ENCODE results near the gene CLEC16A.
A peak's percentile ranks its signal among the peaks of the same experiment; 100 is the strongest.

The CLEC16A gene

GRCh38 chr16:11025120-11025531, 80.8 kb downstream of the CLEC16A start:
- no peaks in the 10 kb centered on the region for H3K27me3 Mint-ChIP-seq
- H3K27ac Mint-ChIP-seq: peak overlapping the region; percentile 71
- ATAC-seq: peak; percentile 84
- H3K4me1 Mint-ChIP-seq: peaks cover 43% of the 10 kb centered on the region
- peaks cover 78% of the 10 kb centered on the region for H3K36me3 Mint-ChIP-seq (ENCODE audit: low read depth)
- peaks cover 22% of the 10 kb centered on the region for H3K9me3 Mint-ChIP-seq
- DNase-seq: no peak
- no peak overlapping the region for H3K4me3 Mint-ChIP-seq

GRCh38 chr16:11029948-11030347, 85.6 kb downstream of the CLEC16A start:
- DNase-seq (no peak), ATAC-seq (no peak)
- Mint-ChIP-seq H3K27me3 (no peaks in the 10 kb centered on the region), H3K4me1 (peaks cover 18% of the 10 kb centered on the region), H3K36me3 (ENCODE audit: low read depth) (peaks cover 63% of the 10 kb centered on the region), H3K4me3 (no peak overlapping the region), H3K27ac (peak overlapping the region; percentile 3), H3K9me3 (peaks cover 22% of the 10 kb centered on the region)

DNA sequence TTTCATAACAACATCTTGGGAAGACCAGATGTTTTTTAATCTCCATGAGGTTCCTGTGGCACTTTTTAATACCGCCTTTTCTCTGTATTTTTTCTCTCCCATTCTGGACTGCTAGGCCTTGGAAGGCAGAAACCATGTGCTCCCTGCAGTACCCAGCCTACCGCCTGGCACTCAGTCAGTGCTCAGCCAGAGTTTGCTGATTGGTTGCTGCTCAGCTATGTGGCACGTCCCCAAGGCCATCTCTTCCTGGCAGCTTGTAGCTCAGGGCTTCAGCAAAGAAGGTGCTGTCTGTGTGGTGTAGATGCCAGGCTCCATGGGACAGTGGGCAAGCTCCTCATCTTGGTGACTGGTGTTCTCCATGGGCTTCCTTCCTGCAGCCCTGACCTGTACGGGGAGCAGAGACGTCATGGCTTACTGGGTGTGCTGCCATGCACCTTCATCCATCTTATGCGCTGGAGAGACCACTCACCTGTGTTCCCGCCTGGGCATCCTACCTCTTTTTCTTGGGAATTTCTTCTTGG, 86.7 kb downstream of the CLEC16A start:
- H3K9me3 Mint-ChIP-seq: peaks cover 18% of the 10 kb centered on the region
- H3K27me3 Mint-ChIP-seq: no peaks in the 10 kb centered on the region
- ATAC-seq: no peak
- no peak for DNase-seq
- H3K36me3 Mint-ChIP-seq (ENCODE audit: low read depth): peaks cover 58% of the 10 kb centered on the region
- H3K4me3 Mint-ChIP-seq: no peak overlapping the region
- H3K4me1 Mint-ChIP-seq: peaks cover 7% of the 10 kb centered on the region
- H3K27ac Mint-ChIP-seq: no peak overlapping the region

DNA sequence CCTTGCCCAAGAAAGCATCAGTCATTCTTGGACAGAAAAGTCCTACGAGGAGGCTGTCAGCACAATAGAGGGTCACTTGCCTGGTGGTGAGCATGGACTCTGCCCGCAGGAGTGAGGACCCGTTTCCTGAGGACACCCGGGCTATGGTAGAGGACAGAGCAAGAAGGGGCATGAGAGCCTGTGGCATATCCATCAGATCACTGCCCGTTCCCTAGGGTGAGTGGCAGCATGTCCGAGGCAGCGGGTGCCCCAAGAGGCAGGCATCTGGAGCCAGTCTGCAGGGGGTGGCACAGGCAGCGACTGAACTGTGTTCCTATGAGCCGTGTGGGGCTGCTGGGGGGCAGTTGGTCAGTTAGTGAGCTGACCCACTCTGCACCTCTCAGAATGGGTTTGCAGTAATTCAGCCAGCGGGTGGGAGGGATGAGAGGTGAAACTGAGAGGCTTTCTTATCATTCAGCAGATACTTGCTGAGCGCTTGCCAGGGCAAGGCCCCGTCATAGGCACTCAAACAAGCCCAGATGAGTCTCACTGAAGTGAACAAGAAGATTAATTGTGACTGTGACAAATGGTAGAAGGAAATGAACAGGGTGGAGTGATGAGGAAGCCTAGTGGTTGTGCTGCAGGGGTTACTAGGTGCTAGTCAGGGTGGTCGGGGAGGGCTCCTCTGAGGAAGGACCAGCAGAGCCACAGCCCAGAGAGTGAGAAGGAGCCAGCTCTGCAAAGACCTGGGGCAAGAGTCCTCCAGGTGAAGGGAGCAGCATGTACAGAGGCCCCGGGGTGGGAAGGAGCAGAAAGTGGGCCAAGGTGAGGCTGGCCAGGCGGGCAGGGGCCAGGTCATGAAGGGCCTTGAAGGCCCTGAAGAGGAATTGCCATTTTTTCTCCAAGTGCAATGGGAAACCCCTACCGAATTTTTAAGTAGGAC, 87.9 kb downstream of the CLEC16A start:
- H3K27me3 Mint-ChIP-seq: no peaks in the 10 kb centered on the region
- DNase-seq: no peak
- H3K4me3 Mint-ChIP-seq: no peak overlapping the region
- H3K9me3 Mint-ChIP-seq: peaks cover 9% of the 10 kb centered on the region
- H3K36me3 Mint-ChIP-seq (ENCODE audit: low read depth): peaks cover 54% of the 10 kb centered on the region
- no peak for ATAC-seq
- no peak overlapping the region for H3K27ac Mint-ChIP-seq
- peaks cover 4% of the 10 kb centered on the region for H3K4me1 Mint-ChIP-seq

DNA sequence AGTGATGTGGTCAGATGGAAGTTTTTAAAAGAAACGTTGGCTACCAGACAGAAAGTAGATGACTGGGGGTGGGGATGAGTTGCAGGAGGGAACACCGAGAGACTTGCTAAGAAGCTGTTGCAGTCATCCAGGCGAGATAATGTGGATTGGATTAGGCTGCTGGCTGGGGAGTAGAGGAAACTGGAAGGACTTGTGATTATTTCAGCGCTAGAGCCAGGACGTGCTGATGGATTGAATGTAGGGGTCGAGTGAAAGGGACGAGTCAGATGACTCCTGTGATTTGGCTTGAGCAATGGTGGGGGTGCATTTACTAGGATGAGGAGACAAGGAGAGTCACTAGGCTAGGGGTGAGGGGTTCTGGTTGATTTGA, 88.5 kb downstream of the CLEC16A start:
- DNase-seq (no peak), ATAC-seq (no peak)
- H3K36me3 Mint-ChIP-seq (ENCODE audit: low read depth): peaks cover 50% of the 10 kb centered on the region
- peaks cover 4% of the 10 kb centered on the region for H3K4me1 Mint-ChIP-seq
- peaks cover 9% of the 10 kb centered on the region for H3K9me3 Mint-ChIP-seq
- H3K27me3 Mint-ChIP-seq: no peaks in the 10 kb centered on the region
- H3K27ac Mint-ChIP-seq: no peak overlapping the region
- no peak overlapping the region for H3K4me3 Mint-ChIP-seq

DNA sequence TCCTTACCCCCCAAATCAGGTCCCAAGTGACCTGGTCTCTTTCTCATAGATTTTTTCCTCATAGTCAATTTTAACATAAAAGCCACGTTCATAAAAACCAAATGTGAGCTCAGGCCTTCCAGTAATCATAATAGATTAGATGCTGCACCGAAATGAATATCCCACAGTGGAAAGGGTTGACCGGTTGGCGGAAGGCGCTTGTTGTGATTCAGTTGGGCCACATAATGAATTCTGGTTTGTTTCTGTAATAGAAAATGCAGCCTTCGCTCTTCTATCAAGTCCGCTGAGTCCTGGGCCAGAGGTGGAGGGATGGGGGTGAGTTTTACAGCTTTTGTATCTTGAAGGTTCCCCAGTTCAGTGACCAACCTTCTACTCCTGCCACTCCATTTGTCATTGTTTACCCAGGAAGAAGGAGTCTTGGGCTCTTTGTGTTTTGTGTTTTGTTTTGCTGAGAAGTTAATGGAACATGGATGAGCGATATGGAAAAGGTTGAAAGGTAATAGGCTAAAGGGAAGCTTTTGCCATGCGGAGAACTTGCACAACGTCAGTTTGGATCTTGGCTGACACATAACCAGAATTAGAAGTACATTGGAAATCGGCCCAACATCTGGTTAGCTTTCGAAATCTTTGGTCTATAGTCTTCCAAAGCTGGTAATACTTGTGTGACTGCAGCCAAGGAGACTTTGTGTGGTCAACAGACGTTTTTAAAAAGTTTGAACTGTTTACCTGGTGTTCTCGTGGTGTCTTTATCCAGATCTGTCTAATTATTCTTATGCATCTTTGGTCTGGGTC, 89.5 kb downstream of the CLEC16A start:
- ATAC-seq (no peak), DNase-seq (no peak)
- Mint-ChIP-seq H3K36me3 (ENCODE audit: low read depth) (peaks cover 46% of the 10 kb centered on the region), H3K4me1 (peaks cover 4% of the 10 kb centered on the region), H3K4me3 (no peak overlapping the region), H3K27me3 (no peaks in the 10 kb centered on the region), H3K9me3 (peaks cover 2% of the 10 kb centered on the region), H3K27ac (no peak overlapping the region)

DNA sequence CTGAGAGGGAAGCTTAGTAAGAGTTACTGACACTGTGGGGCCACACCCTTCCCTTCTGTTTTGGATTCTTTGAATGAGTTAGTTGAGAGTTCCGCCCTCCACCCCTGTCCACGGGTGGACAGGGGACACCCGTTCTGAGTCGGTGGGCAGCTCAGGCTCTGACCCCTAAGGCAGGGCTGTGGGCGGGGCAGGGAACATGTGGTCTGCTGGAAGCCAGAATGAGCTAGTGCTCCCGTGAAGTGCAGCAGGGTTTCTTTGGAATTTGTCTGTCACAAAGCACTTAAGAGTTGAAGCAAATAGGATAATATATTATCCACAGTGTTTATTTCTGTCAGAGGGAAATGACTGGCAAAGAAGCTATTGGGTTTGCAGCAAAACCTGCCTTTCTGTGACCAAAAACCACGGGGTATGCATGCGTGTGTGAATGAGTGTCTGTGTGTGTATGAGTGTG, 90.1 kb downstream of the CLEC16A start:
- H3K4me3 Mint-ChIP-seq: no peak overlapping the region
- H3K9me3 Mint-ChIP-seq: no peaks in the 10 kb centered on the region
- no peak overlapping the region for H3K27ac Mint-ChIP-seq
- ATAC-seq: no peak
- peaks cover 4% of the 10 kb centered on the region for H3K4me1 Mint-ChIP-seq
- H3K27me3 Mint-ChIP-seq: no peaks in the 10 kb centered on the region
- peaks cover 42% of the 10 kb centered on the region for H3K36me3 Mint-ChIP-seq (ENCODE audit: low read depth)
- DNase-seq: no peak

DNA sequence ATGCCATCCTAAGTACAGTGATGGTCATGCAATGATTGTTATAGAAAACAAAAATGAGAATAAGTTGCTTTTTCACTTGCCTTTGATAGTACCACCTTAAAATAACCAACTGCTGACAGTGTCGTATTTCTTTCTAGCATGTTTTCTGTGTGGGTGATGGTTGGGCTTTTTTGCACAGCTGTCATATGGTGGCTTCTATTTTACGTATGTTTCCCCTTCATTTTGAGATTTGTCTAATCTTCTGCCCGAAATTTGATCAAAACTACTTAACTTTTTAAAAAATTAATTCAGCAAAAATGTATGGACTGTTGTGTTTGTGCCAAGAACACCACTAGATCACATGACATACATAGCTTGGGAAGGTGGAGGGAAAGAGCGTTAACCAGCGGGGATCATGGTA, 90.7 kb downstream of the CLEC16A start:
- Mint-ChIP-seq H3K27me3 (no peaks in the 10 kb centered on the region), H3K4me1 (peaks cover 3% of the 10 kb centered on the region), H3K27ac (no peak overlapping the region), H3K4me3 (no peak overlapping the region), H3K36me3 (ENCODE audit: low read depth) (peaks cover 40% of the 10 kb centered on the region), H3K9me3 (no peaks in the 10 kb centered on the region)
- DNase-seq (no peak), ATAC-seq (no peak)

DNA sequence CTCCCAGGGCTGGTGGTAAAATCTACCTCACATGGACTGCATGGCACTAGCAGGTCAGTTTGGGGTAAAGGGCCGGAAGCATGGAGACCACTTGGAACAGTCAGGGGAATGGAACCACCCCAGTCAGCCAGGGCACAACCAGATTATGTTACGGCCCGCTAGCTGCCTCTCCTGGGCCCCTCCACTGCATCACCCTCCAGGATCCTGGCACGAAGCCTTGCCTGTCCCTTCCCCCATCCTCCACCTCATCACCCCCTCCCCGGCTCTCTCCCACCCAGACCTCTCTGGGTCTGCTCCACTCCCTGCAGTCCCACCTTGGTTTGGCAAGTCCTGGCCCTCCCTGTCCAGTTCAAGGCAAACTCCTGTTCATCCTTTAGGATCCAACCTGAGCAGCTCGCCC, 91.7 kb downstream of the CLEC16A start:
- Mint-ChIP-seq H3K36me3 (ENCODE audit: low read depth) (peaks cover 39% of the 10 kb centered on the region), H3K27me3 (no peaks in the 10 kb centered on the region), H3K27ac (no peak overlapping the region), H3K9me3 (no peaks in the 10 kb centered on the region), H3K4me1 (peaks cover 3% of the 10 kb centered on the region), H3K4me3 (no peak overlapping the region)
- DNase-seq (no peak), ATAC-seq (no peak)

DNA sequence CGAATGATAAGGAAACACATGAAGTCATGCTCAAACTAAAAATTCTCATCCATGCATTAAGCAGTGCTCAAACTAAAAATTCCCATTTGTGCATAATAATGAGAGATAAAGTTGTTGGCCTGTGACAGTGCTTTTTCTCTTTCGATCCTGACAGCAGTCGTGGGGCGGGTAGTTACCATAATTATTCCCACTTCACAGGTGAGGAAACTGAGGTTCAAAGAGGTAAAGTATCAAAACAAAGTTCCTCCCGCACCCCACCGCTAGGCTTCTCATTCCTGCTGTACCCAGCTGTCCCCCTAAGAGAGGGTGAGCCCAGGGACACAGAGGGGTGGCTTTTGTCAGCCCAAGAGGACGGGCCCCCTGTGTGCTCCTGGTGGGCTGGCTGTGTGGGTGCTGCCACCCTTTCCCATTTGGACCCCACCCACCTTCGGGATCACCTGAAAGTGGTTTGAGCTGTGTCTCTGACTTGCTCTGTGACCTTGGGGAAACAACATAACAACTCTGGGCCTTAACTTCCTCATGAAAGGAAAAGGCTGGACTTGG, 92.6 kb downstream of the CLEC16A start:
- H3K27me3 Mint-ChIP-seq: no peaks in the 10 kb centered on the region
- DNase-seq (no peak), ATAC-seq (no peak)
- H3K36me3 Mint-ChIP-seq (ENCODE audit: low read depth): peaks cover 40% of the 10 kb centered on the region
- no peak overlapping the region for H3K27ac Mint-ChIP-seq
- no peak overlapping the region for H3K4me3 Mint-ChIP-seq
- peaks cover 3% of the 10 kb centered on the region for H3K4me1 Mint-ChIP-seq
- H3K9me3 Mint-ChIP-seq: no peaks in the 10 kb centered on the region

- DNase-seq: no peak
- H3K27ac Mint-ChIP-seq: no peak overlapping the region
- H3K36me3 Mint-ChIP-seq (ENCODE audit: low read depth): peaks cover 38% of the 10 kb centered on the region
- H3K4me3 Mint-ChIP-seq: no peak overlapping the region
- H3K4me1 Mint-ChIP-seq: no peaks in the 10 kb centered on the region
- no peaks in the 10 kb centered on the region for H3K27me3 Mint-ChIP-seq
- no peaks in the 10 kb centered on the region for H3K9me3 Mint-ChIP-seq
- no peak for ATAC-seq
Observed at GRCh38 chr16:11038305-11038704, 93.9 kb downstream of the CLEC16A start.

- Mint-ChIP-seq H3K4me3 (no peak overlapping the region), H3K27me3 (no peaks in the 10 kb centered on the region), H3K9me3 (no peaks in the 10 kb centered on the region), H3K36me3 (ENCODE audit: low read depth) (peaks cover 43% of the 10 kb centered on the region), H3K4me1 (no peaks in the 10 kb centered on the region), H3K27ac (no peak overlapping the region)
- DNase-seq (no peak), ATAC-seq (no peak)
Observed at GRCh38 chr16:11038777-11039176, 94.4 kb downstream of the CLEC16A start.

DNA sequence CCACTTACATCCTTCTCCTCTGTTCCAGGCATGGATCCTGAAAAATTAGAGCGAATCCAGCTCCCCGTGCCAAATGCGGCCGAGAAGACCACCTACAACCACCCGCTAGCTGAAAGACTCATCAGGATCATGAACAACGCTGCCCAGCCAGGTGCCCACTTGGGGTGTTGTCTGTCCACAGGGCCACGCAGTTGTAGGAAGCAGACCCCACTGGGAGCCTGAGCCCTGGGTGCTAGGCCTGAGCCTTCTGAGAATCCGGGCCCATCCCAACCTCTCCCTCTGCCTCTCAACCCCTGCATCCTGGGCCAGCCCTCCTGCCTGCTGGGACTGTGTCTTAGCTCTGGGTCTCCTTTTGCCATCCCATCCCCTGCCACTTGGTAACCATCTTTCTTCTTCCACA, 95.4 kb downstream of the CLEC16A start:
- ATAC-seq (no peak), DNase-seq (no peak)
- no peaks in the 10 kb centered on the region for H3K4me1 Mint-ChIP-seq
- H3K36me3 Mint-ChIP-seq (ENCODE audit: low read depth): peaks cover 45% of the 10 kb centered on the region
- H3K27ac Mint-ChIP-seq: no peak overlapping the region
- H3K27me3 Mint-ChIP-seq: no peaks in the 10 kb centered on the region
- H3K9me3 Mint-ChIP-seq: no peaks in the 10 kb centered on the region
- H3K4me3 Mint-ChIP-seq: no peak overlapping the region

DNA sequence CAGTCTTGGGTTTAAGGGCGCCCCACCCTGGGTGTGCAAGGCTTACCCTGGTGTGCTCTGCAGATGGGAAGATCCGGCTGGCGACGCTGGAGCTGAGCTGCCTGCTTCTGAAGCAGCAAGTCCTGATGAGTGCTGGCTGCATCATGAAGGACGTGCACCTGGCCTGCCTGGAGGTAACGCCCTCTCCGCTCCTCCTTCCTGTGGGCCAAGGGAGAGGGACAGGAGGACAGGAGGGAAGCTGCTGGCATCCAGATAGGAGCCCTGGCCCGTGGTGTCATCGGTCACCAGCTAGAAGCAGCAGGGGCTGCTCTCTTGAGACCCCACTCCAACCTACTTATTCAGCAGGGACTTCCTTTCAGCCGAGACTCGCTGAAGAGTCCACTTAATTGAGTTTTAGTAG, 97.8 kb downstream of the CLEC16A start:
- Mint-ChIP-seq H3K27me3 (no peaks in the 10 kb centered on the region), H3K9me3 (no peaks in the 10 kb centered on the region), H3K4me3 (no peak overlapping the region), H3K36me3 (ENCODE audit: low read depth) (peaks cover 36% of the 10 kb centered on the region), H3K27ac (no peak overlapping the region), H3K4me1 (peaks cover 6% of the 10 kb centered on the region)
- ATAC-seq (no peak), DNase-seq (no peak)

Data from activated naive CD8-positive, alpha-beta T cell treated with anti-CD3 and anti-CD28 coated beads, Interleukin-2, amount 50 U/mL, for 24 hours (primary cell).